NCI-H69 (cell line): ENCODE results near the gene HSD17B2.
"Not testable (repeated sequence)": the region's sequence is repeated elsewhere in the genome, so short reads cannot be mapped to it uniquely, and the experiment has no call there.

Source experiments
- DNase-seq: peaks from one replicate; lab custom pipeline; 2025; lab: John Stamatoyannopoulos, UW

Gene HSD17B2

DNA sequence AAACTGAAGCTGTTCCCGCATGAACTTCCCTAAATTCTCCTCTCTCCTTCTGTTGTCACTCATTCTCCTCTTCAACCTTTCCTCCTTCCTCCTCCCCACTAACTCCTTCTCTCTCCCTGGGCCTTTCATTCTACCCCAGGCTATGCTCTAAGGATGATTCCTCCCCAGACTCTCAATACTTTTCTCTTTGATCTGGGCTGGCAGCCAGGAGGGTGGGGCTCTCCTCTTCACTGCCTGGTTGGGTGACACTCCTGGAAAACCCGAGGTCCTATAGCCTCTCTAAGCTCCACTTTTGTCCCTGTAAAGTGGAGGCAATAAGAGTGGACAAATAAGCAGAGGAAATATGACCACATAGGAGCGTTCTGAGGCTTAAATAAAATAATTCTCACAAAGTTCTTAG, 46.2 kb downstream of the HSD17B2 start:
- DNase-seq = no peak

DNA sequence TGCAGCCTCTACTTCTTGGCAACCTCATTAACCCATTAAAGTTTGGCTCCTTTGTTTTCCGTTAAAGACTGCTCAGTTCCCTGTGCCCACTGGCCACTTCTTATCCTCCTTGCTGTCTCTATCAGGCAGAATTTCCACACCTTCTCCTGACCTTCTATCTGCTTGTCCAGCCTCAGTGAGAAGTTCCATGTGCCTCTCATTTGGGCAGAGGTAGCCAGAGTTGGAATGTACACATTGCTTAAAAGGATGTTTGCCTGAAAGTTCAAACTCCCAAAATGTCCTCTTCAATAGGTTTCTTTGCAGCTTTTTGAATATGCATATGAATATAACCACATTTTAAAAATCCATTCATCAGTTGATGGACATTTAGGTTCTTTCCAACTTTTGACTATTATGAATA, 47.0 kb downstream of the HSD17B2 start:
- no peak for DNase-seq

DNA sequence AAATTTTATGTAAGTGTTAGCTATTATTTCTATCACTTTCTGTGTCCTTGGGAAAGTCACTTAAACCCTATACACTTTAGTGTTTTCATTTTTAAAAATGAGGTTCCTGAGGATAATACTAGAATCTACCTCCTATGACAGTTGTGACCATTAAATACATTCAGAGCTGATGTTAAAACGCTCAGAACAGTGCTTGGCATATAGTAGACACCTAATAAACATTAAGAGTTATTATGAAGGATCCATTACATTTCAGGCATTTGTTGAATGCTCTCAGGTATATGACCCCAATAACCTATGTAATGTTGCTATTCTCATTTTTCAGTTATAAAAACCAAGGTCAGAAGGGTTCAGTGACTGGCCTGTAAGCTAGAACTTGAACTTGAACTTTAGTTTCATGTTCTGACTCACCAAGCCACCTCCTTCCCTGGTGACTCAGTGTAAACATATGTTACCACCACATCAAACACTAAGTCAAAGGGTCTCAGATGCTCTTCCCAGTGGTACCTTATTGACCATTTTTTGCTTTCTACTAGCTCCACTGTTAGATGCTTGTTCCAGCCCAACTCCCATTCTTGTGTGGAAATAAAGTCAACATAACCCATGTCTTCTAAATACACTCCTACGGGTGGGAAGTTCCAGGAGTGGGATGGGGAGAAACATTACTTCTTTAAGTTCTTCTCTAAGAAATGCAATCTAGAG, 47.6 kb downstream of the HSD17B2 start:
- no peak for DNase-seq

DNA sequence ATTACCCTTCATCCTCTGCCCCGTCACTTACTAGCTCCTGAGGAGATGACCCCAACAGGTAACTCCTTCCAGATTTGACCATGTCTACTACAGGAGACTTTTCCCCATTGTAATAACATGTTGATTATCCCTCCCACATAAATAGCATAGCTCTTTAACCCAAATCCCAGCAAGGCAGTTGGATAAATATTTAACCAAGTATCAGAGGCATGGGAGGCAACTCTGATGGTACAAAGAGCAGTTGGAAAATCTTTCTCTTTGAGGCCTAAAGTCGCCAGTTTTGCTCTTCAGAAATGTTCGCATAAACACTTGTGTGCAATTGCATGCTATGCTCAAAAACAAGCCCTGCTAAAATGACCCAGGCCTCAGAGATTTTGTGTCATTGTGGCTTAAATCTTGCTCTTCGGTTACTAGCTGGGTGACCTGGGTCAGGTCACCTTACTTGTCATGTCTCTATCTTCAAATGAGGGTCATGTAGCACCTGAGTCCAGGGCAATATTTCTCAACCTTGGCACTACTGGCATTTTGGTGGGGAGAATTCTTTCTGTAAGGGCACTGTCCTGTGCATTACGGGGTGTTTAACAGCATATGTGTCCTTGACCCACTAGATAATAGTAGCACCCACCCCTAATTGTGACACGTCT, 48.8 kb downstream of the HSD17B2 start:
- no peak for DNase-seq

DNA sequence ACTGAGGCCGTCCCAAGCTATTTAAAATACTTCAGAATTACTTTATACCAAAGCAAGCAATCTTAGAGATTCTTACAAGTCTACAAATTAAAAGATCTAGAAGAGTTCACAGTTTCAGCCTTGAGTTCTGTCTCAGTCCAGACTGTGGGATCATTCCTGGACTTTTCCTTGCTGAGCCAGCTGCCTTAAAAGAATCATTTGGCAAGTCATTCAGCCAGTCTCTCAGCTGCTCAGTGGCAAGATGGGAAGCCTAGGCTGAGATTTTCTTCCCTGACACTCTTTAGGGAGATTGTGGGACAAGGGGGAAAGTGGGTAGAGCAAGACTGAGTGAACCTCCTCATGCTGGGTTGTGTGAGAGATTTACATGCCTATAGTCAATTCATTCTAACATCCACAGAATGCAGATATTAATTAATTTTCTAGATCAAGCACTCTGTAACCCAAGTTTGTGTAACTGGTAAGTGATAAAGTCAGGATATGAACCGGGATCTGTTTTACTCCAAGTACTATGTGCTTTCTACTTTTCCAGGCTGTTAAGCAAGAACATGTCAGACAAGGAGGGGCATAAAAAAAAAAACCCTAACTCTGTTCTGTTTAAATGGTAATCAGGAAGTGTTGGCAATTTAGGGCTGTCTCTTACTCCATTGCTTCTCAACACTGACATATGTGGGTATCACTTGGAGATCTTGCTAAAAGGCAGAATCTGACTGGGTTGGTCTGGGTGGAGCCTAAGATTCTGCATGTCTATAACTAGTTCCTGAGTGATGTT, 50.1 kb downstream of the HSD17B2 start:
- no peak for DNase-seq

DNA sequence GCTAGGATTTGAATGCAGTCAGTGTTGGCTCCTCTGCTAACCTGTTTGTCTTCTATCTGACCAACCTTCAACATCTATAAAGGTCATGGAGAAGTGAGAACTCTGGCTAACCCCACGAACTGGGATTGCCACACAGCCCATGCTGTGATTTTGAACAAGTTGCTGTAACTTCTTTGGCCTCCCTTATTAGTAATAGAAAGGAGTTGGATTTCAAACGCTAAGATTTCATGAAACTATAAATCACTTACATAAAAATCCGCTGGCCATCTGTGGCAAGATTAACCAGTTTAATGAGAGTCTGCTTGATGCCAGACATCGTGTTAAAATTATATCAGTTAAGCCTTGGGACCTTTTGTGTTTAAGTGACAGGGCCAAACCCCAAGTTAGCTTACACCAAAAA, 53.4 kb downstream of the HSD17B2 start:
- DNase-seq = no peak

DNA sequence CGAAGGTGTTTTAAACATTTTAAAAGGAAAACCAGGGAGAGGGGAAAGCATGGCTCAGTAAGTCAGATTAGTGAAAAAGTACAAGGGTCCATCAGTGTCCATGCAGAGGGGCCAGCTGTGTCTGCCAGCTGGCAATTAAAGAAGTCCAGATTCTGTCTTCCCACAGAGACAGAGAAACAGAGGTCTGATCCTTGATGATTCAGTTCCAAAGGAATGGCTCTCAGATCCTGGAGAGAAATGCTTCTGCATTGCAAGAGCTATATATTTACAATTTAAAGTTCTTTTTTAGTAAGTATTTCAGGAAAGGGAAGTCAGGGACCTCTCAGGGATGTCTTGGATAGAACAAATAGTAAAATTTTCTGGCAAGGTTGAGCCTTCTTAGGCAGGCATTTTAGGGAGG, 56.2 kb downstream of the HSD17B2 start:
- no peak for DNase-seq

DNA sequence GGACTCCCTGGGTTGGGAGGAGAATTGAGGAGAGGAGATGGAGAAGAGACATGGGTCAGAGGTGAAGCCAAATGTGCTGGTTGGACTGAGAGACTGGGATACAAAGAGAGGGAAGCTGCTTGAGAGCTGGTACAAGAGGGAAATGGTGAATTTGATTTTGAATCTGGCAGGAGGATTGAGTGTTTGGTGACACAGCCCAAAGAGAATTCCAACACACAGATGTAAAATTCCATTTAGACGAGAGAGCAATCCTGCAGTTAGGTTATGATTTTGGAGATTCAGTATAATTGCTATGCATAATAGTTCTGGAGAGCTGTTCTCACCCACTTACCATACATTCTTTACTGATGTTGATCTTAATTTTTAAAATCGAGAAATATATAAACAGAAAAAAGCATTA, 57.7 kb downstream of the HSD17B2 start:
- no peak for DNase-seq

DNA sequence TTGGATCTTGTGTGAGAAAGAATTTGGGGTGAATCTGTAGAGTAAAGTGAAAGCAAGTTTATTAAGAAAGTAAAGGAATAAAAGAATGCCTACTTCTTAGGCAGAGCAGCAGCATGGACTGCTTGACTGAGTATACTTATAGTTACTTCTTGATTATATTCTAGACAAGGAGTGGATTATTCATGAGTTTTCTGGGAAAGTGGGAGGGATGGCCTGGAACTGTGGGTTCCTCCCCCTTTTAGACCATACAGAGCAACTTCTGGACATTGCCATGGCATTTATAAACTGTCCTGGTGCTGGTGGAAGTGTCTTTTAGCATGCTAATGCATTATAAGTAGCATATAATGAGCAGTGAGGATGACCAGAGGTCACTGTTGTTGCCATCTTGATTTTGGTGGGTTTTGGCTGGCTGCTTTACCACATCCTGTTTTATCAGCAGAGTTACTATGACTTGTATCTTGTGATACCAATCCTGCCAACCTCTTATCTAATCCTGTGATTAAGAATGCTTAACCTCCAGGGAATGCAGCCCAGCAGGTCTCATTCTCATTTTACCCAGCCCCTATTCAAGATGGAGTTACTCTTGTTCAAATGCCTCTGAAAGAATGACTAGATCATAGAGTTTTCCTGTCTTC, 58.7 kb downstream of the HSD17B2 start:
- no peak for DNase-seq

DNA sequence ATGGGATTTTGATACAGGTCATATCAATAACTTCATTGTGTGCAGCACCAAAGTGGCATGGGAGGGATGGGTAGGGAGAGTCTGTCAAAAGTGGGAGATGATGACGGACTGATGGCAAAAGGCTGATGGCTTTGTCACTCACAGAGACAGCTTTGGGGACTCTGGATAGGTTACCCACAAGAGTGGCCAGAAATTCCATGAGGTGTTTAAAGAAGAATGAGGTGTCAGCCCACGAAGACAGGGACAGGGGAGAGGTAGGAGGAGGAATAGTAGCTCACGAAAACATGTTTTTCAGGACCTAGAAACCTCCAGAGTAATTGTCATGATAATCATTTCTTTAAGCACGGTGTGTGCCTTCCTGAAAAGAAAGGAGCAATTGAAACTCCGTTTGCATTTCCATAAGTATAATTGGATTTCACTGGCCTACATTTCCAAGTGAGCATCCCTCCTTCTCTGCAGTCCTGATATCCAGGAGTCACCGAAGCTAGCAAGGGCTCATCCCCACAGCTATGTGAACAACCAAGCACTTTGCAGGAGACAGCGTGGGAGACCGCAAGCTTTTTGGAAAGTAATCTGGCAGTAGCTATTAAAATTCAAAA, 60.0 kb downstream of the HSD17B2 start:
- DNase-seq = no peak

DNA sequence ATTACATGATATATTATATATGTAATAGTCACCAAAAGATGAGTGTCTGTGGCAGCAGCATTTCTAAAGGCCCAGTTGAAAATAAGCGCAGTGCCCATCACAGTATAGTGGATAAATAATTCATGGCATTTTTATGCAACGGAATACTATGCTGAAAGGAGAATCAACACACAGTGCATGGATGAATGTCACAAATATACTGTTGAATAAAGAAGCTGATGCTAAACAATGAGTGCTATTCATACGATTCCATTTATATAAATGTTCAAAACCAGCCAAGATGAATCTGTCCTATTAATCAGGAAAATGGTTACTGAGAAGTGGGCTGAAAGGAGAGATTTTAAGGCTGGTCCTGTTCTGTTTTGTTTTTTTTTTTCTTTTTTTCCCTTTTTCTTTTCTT, 61.6 kb downstream of the HSD17B2 start:
- no peak for DNase-seq

DNA sequence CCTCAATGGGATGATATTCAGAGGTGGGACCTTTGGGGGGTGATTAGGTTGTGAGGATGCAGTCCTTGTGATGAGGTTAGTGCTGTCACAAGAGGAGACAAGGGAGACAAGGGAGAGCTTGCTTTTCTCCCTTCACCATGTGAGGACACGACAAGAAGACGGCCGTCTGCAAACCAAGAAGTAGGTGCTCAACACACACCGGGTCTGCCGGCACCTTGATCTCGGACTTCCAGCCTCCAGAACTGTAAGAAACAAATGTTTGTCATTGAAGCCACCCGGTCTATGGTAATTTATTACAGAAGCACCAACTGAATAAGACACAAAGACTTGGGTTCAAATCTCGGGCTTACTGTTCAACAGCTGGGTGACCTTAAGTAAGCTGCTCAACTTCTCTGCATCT, 70.1 kb downstream of the HSD17B2 start:
- DNase-seq = no peak

DNA sequence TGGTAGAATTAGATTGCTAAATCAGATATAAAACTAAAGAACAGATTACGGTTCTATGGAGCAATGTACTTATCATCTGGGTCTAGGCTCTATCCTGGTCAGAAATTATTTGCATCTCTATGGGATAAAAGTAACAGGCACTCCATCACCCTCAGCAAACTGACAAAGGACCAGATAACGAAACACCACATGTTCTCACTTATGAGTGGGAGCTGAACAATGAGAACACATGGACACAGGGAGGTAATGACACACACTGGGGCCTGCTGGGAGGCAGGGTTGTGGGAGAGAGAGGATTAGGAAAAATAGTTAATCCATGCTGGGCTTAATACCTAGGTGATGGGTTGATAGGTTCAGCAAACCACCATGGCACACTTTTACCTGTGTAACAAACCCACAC, 73.0 kb downstream of the HSD17B2 start:
- DNase-seq = no peak

DNA sequence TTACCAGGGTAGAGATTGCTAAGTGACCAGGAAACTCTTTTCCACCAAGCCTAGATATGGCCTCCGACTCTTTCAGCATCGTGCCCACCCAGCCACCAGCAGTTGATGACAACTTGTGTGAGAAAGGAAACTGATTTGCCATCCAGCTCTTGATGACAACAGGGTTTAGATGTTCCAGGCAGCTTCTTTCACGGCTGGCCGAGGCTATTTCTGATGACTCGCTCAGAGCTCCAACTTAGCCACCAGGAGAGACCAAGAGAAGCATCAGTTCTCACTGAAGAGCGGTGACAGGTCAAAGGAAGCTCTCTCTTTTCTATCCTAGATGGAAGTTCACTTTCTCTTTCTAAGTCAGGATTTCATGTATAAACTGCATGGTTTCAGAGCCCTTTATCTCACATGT, 73.7 kb downstream of the HSD17B2 start:
- DNase-seq = no peak

DNA sequence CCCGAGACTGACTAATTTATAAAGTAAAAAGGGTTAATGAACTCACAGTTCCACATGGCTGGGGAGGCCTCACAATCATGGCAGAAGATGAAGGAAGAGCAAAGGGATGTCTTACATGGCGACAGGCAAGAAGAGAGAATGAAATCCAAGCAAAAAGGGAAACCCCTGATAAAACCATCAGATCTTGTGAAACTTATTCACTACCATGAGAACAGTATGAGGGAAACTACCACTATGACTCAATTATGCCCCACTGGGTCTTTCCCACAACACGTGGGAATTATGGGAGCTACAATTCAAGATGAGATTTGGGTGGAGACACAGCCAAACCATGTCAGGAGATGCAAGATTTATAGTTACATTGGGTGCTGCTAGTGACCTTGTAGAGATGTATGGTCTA, 74.2 kb downstream of the HSD17B2 start:
- not testable (repeated sequence) for DNase-seq

DNA sequence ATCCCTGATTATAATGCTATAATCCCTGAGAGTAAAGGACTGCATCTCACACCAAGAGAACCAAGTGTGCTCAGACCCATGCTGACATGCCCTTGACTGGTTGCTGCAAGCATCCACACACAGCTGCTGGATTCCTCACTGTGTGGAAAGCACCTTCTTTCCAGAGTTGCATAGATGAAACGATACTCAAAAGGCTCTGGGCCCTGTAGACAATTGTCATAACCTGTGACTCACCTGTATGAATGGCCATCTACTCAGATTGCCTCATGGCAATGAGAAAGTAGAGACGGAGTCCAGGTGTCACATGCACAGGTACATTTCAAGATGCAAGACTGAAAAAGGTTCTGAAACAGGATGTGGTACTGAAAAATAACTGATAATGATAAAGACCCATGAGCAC, 76.9 kb downstream of the HSD17B2 start:
- DNase-seq = no peak

DNA sequence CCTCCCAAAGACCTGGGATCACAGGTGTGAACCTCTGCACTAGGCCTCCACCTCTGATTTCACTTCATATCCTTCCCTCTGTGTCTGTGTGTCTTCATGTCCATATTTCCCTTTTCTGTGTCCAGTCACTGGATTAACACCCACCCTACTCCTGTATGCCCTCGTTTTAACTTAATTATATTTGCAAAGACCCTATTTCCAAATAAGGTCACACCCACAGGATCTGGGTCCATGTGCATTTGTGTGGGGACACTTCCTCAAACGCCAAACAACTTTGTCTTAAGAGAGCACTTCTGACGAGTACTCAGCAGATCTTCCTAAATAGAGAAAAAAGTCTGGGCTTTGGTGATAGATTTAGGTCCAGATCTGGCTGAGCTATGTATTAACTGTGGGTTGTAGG, 78.7 kb downstream of the HSD17B2 start:
- no peak for DNase-seq

DNA sequence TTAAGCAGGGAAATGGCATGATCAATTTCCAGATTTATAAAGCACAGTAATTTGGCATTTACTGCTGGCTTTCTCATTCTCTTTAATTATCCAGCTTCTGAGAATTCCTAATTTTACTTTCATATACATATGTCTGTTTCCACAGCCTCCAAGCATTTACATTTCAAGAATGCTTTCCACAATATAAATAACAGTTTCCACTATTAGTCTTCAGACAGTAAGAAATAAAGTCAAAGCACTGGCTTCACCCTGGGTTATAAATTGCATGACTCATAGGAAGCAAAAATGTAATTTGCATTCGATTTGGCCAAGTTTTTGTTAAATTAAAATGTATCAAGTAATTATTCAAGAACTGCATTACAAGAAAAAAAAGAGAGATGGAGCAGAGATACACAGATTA, 81.5 kb downstream of the HSD17B2 start:
- DNase-seq = no peak

DNA sequence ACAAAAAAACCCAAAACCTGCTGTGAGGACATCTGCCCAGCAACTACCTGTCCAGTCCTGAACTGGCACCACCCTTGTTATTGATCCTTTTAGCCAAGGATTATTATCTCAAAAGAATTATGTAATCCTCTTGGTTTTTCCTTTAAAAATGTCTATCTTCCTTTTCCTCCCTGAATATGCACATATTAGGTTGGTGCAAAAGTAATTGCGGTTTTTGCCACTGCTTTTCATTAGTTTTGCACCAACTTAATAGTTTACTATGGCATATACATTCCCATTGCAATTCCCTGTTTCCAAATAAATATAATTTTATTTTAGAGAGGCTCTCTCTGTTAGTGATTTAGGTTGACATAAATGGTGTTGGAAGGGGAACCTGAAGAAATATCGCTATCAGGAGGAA, 83.7 kb downstream of the HSD17B2 start:
- DNase-seq = no peak

DNA sequence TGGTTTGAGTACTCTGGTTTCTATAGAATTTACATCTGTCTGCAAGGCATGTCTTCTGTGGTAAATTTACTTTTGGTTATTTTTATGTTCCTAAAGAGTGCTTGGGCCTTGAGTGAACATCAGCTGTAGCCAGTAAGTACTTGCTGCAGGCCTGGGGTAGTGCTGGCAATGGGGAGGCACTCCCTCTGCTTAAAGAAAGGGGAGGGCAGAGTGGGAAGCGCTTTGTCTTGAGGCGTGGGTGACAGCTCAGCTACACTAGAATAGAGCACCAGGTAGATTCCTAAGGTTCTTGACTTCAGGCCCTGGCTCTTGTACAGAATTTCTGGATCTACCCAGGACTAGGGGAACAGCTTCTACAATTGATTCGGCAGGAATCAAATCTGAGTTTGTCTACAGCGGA, 84.4 kb downstream of the HSD17B2 start:
- no peak for DNase-seq

DNA sequence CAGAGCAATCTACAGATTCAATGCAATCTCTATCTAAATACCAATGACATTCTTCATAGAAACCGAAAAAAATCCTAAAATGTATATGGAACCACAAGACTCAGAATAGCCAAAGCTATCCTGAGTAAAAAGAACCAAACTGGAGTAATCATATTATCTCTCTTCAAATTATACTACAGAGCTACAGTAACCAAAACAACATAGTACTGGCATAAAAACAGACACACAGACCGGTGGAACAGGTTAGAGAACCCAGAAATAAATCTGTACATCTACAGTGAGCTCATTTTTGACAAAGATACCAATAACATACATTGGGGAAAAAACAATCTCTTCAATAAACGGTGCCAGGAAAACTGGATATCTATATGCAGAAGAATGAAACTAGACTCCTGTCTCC, 89.6 kb downstream of the HSD17B2 start:
- DNase-seq = no peak

DNA sequence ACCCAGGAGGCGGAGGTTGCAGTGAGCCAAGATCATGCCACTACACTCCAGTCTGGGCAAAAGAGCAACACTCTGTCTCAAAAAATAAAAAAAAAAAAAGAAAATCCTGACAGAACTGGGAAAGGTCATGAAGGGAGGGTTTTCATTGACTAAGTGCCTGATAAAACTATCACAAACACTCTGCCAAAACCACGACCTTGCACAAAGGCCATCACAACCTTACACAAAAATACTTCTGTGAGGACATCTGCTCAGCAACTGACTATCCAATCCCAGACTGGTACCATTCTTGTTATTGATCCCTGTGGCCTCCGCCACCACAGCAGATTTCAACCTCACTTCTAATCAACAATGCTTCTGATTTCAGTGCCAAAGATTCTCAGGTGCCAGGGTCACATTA, 94.8 kb downstream of the HSD17B2 start:
- DNase-seq = no peak

DNA sequence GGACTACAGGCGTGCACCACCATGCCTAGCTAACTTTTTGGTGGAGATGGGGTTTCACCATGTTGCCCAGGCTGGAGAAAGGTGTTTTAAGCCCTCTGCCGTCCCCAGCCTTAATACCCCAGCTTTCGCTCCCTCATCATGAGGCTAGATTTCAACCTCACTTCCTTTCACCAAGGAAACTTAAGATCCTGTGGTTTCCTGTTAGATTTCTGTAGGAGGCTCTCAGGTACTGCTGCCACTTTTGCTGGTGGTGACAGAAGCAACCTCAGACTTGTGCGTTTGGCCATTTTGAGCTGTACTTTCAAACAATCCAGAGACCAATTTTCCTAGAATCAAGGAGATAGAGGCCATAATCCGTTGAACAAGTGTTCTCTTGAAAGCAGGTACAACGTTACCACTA, 98.7 kb downstream of the HSD17B2 start:
- no peak for DNase-seq
